ENCODE results near the gene STK38.
"Not testable (repeated sequence)": the region's sequence is repeated elsewhere in the genome, so short reads cannot be mapped to it uniquely, and the experiment has no call there.

The STK38 gene

GRCh38 chr6:36487698-36488097 lies 59.6 kb downstream of the STK38 start:
- DNase-seq (ENCODE audit: low read depth in 2 of 2): no peak

- no peak for DNase-seq (ENCODE audit: low read depth in 2 of 2)
These were observed 62.5 kb downstream of the STK38 start for GRCh38 chr6:36484736-36485135.

GRCh38 chr6:36483326-36483725 lies 64.0 kb downstream of the STK38 start:
- not testable (repeated sequence) for DNase-seq (ENCODE audit: low read depth in 2 of 2)

GRCh38 chr6:36479256-36479655 lies 68.0 kb downstream of the STK38 start:
- no peak for DNase-seq (ENCODE audit: low read depth in 2 of 2)

GRCh38 chr6:36478051-36478526 lies 69.2 kb downstream of the STK38 start:
- DNase-seq (ENCODE audit: low read depth in 2 of 2): no peak

- DNase-seq (ENCODE audit: low read depth in 2 of 2): no peak
These were observed 77.3 kb downstream of the STK38 start for GRCh38 chr6:36469946-36470345.

- no peak for DNase-seq (ENCODE audit: low read depth in 2 of 2)
These were observed 78.1 kb downstream of the STK38 start for GRCh38 chr6:36469148-36469661.

GRCh38 chr6:36467625-36468024 lies 79.7 kb downstream of the STK38 start:
- DNase-seq (ENCODE audit: low read depth in 2 of 2): no peak

- DNase-seq (ENCODE audit: low read depth in 2 of 2): no peak
These were observed 83.0 kb downstream of the STK38 start for GRCh38 chr6:36464233-36464632.

- no peak for DNase-seq (ENCODE audit: low read depth in 2 of 2)
These were observed 83.6 kb downstream of the STK38 start for GRCh38 chr6:36463676-36464075.

GRCh38 chr6:36461646-36462045 lies 85.6 kb downstream of the STK38 start:
- no peak for DNase-seq (ENCODE audit: low read depth in 2 of 2)

- DNase-seq (ENCODE audit: low read depth in 2 of 2): no peak
These were observed 86.4 kb downstream of the STK38 start for GRCh38 chr6:36460916-36461315.

- no peak for DNase-seq (ENCODE audit: low read depth in 2 of 2)
These were observed 87.8 kb downstream of the STK38 start for GRCh38 chr6:36459501-36459900.

GRCh38 chr6:36455486-36456027 lies 91.7 kb downstream of the STK38 start:
- DNase-seq (ENCODE audit: low read depth in 2 of 2): no peak

- DNase-seq (ENCODE audit: low read depth in 2 of 2): not testable (repeated sequence)
These were observed 94.4 kb downstream of the STK38 start for GRCh38 chr6:36452897-36453296.

- not testable (repeated sequence) for DNase-seq (ENCODE audit: low read depth in 2 of 2)
These were observed 98.1 kb downstream of the STK38 start for GRCh38 chr6:36449173-36449572.

- DNase-seq (ENCODE audit: low read depth in 2 of 2): no peak
These were observed 101.7 kb downstream of the STK38 start for GRCh38 chr6:36445621-36446020.

- DNase-seq (ENCODE audit: low read depth in 2 of 2): no peak
These were observed 102.8 kb downstream of the STK38 start for GRCh38 chr6:36444470-36444869.

Measured in stimulated activated CD8-positive, alpha-beta memory T cell treated with anti-CD3 and anti-CD28 coated beads, Interleukin-15, amount 100 ng/mL, for 48 hours (primary cell).